Tibial artery (tissue), 4 donors: ENCODE measurements around the gene AMOTL2.

Experiments used
- DNase-seq, 2 donors: peaks; one replicate each; pipeline ENCODE4 v3.0.0-alpha.2; 2019
- H3K27ac ChIP-seq, 2 donors: fragments of 200-600 bp; sonication (generic) in 1 of 2; 1 replicate in 1 of 2; 2 replicates in 1 of 2; pipeline ENCODE4 v1.5.1; 2018 to 2019; ENCODE audit warnings: mild to moderate bottlenecking in 1 of 2
- H3K27me3 ChIP-seq, 2 donors: fragments of 200-600 bp; sonication (generic) in 1 of 2; one replicate each; pipeline versions ENCODE4 v1.5.1 to v1.6.0; 2016 to 2019
- H3K36me3 ChIP-seq, 3 donors: fragments of 200-600 bp; sonication (generic) in 2 of 3; one replicate each; pipeline ENCODE4 v1.5.1; 2016 to 2019; ENCODE audit warnings: mild to moderate bottlenecking in 2 of 3
- H3K4me1 ChIP-seq, 4 donors: fragments of 200-600 bp; sonication (generic) in 2 of 4; 1 replicate in 3 of 4; 2 replicates in 1 of 4; pipeline ENCODE4 v1.5.1; 2016 to 2019
- H3K4me3 ChIP-seq, 2 donors: fragments of 200-600 bp; sonication (generic) in 1 of 2; 1 replicate in 1 of 2; 2 replicates in 1 of 2; pipeline ENCODE4 v1.5.1; 2018 to 2019; ENCODE audit warnings: mild to moderate bottlenecking in 2 of 2
- H3K9me3 ChIP-seq, 3 donors: fragments of 200-600 bp; sonication (generic) in 1 of 3; one replicate each; pipeline ENCODE4 v1.5.1; 2016 to 2019
- intact Hi-C: fragments of 100-400 bp; cut with DNase I; formaldehyde crosslinking; loops from one replicate; pipeline ENCODE4 v1.15.0; 2023; ENCODE audit warnings: low total_unique reads
- TF ChIP-seq, protein P1 (sequence below), 2 experiments: fragments of 200-600 bp in 1 of 2; fragments of 450-650 bp in 1 of 2; IDR thresholded peaks; one replicate each; pipeline ENCODE4 v1.5.1; 2017 to 2019; ENCODE audit warnings: antibody characterized with exemption in 2 of 2, mild to moderate bottlenecking in 1 of 2, moderate library complexity in 1 of 2

AMOTL2 gene

DNA sequence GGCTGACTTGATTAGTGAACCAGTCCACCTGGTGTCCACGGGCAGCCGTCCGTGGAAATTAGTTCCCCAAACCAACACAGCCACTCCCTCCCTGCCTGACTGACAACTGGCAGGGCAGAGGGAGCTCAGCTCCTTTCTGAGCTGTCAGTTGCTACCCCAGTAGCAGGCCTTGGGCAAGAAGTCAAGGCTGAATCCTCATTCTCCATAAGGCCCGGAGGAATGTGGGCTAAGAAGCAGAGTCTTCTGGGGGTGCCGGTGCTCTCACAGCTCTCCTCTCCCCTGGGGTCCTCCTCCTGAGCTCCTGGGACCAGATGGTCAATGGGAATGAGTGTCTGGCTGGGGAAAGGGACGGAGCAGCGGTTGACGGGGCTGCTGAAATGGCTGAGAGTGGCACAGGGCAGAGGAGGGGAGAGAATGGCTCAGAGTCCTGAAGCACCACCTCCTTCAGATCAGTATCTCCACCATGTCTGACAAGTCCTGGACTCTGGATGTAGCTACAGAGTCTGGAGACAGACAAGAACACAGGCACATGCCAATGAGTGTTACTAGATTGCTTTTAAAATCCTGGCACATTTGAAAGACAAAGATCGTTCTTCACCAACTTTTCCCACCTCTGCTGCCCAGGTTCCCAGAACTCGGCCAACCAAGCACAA is 16.9 kb downstream of the AMOTL2 start:
- no peak for DNase-seq
- intact Hi-C loops: no loop called here
- H3K9me3 ChIP-seq: no peaks in the 10 kb centered on the region
- peaks cover 11 to 100% (median 81%) of the 10 kb centered on the region in 4 donors for H3K4me1 ChIP-seq
- H3K36me3 ChIP-seq: peaks cover 80 to 85% (median 83%) of the 10 kb centered on the region in 3 donors
- no peak overlapping the region for H3K4me3 ChIP-seq
- TF ChIP-seq, protein P1, sequence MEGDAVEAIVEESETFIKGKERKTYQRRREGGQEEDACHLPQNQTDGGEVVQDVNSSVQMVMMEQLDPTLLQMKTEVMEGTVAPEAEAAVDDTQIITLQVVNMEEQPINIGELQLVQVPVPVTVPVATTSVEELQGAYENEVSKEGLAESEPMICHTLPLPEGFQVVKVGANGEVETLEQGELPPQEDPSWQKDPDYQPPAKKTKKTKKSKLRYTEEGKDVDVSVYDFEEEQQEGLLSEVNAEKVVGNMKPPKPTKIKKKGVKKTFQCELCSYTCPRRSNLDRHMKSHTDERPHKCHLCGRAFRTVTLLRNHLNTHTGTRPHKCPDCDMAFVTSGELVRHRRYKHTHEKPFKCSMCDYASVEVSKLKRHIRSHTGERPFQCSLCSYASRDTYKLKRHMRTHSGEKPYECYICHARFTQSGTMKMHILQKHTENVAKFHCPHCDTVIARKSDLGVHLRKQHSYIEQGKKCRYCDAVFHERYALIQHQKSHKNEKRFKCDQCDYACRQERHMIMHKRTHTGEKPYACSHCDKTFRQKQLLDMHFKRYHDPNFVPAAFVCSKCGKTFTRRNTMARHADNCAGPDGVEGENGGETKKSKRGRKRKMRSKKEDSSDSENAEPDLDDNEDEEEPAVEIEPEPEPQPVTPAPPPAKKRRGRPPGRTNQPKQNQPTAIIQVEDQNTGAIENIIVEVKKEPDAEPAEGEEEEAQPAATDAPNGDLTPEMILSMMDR (IDR thresholded peaks at IDR 0.05): no peak
- H3K27me3 ChIP-seq: no peaks in the 10 kb centered on the region
- peak overlapping the region; percentile 84 to 98 for H3K27ac ChIP-seq

- peaks cover 11 to 100% (median 77%) of the 10 kb centered on the region in 4 donors for H3K4me1 ChIP-seq
- H3K27ac ChIP-seq: peak overlapping the region; percentile 84 to 98
- intact Hi-C loops: no loop called here
- H3K36me3 ChIP-seq: peaks cover 72 to 76% (median 75%) of the 10 kb centered on the region in 3 donors
- H3K9me3 ChIP-seq: no peaks in the 10 kb centered on the region
- no peak overlapping the region for H3K4me3 ChIP-seq
- TF ChIP-seq, protein P1 (IDR thresholded peaks at IDR 0.05): no peak
- peak in 1 of 2 donors; percentile 7 for DNase-seq
- H3K27me3 ChIP-seq: no peaks in the 10 kb centered on the region
Observed at GRCh38 chr3:134356411-134357040, 17.7 kb downstream of the AMOTL2 start.

GRCh38 chr3:134355416-134355815 is 18.8 kb downstream of the AMOTL2 start:
- Histone ChIP-seq H3K4me3 (no peak overlapping the region), H3K9me3 (no peaks in the 10 kb centered on the region), H3K36me3 (peaks cover 60 to 65% (median 64%) of the 10 kb centered on the region in 3 donors), H3K4me1 (peaks cover 11 to 100% (median 76%) of the 10 kb centered on the region in 4 donors), H3K27me3 (no peaks in the 10 kb centered on the region), H3K27ac (peak overlapping the region; percentile 59 to 98)
- DNase-seq: peak in 1 of 2 donors; percentile 7
- intact Hi-C loops: no loop called here
- TF ChIP-seq, protein P1 (IDR thresholded peaks at IDR 0.05): no peak

- H3K4me3 ChIP-seq: no peak overlapping the region
- no peak for DNase-seq
- H3K36me3 ChIP-seq: peaks cover 54 to 58% (median 57%) of the 10 kb centered on the region in 3 donors
- no peaks in the 10 kb centered on the region for H3K27me3 ChIP-seq
- TF ChIP-seq, protein P1 (IDR thresholded peaks at IDR 0.05): no peak
- peak overlapping the region; percentile 59 to 98 for H3K27ac ChIP-seq
- H3K4me1 ChIP-seq: peaks cover 11 to 100% (median 73%) of the 10 kb centered on the region in 4 donors
- intact Hi-C loops: no loop called here
- no peaks in the 10 kb centered on the region for H3K9me3 ChIP-seq
Observed at GRCh38 chr3:134354612-134355251, 19.5 kb downstream of the AMOTL2 start.

- DNase-seq: no peak
- Histone ChIP-seq H3K4me1 (peaks cover 11 to 99% (median 71%) of the 10 kb centered on the region in 4 donors), H3K36me3 (peaks cover 47 to 51% (median 50%) of the 10 kb centered on the region in 3 donors), H3K4me3 (no peak overlapping the region), H3K27ac (peak overlapping the region; percentile 59 to 98), H3K9me3 (no peaks in the 10 kb centered on the region), H3K27me3 (no peaks in the 10 kb centered on the region)
- TF ChIP-seq, protein P1 (IDR thresholded peaks at IDR 0.05): no peak
- intact Hi-C loops: no loop called here
Observed at GRCh38 chr3:134353831-134354611, 20.2 kb downstream of the AMOTL2 start.
